ENCODE measurements around the gene TSPAN13. TPM values are rescaled to one million over a fixed set of nuclear protein-coding genes. Genes with fewer than 3 reads are reported as not detected.
"Not testable (repeated sequence)": the region's sequence is repeated elsewhere in the genome, so short reads cannot be mapped to it uniquely, and the experiment has no call there.

Gene TSPAN13
- polyA plus RNA-seq, 1 donor (not counting 4 experiments of a cell fraction or from before 2014, with no cell fraction given), result 21.6 TPM

DNA sequence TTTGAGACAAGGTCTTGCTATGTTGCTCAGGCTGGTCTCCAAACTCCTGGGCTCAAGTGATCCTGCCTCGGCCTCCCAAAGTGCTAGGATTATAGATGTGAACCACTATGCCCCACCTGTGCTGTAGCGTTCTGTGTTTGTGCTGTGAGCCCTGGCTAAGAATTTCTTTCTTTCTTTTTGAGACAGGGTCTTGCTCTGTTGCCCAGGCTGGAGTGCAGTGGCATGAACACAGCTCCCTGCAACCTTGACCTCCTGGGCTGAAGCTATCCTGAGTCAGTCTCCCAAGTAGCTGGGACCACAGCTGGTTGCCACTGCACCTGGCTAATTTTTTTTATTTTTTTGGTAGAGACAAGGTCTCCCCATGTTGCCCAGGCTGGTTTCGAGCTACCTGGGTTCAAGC, 11.4 kb downstream of the TSPAN13 start:
- H2AFZ ChIP-seq (ENCODE audit: control insufficient read depth, low read length), result no peak overlapping the region
- DNase-seq (ENCODE audit: low read depth, low spot score) (no peak), FAIRE-seq (no peak)
- no peaks in the 10 kb centered on the region for H4K20me1 ChIP-seq (ENCODE audit: control insufficient read depth, extremely low read depth, insufficient read depth, low read length)
- H3K9me1 ChIP-seq (ENCODE audit: control insufficient read depth, extremely low read depth, insufficient read depth, low read length), result no peaks in the 10 kb centered on the region
- TF ChIP-seq EZH2 (IDR thresholded peaks at IDR 0.05; ENCODE audit: low read length), result no peak
- no peak for TF ChIP-seq CTCF (optimal IDR thresholded peaks at IDR 0.05 in 1 of 3, IDR thresholded peaks at IDR 0.05 in 1 of 3, conservative IDR thresholded peaks at IDR 0.05 in 1 of 3; ENCODE audit: extremely low read depth in 1 of 3, insufficient read depth in 2 of 3, low read length in 3 of 3)
- H3K36me3 ChIP-seq (ENCODE audit: control insufficient read depth in 2 of 2, extremely low read depth in 1 of 2, insufficient read depth in 2 of 2, low read length in 2 of 2), result no peaks in the 10 kb centered on the region
- no peaks in the 10 kb centered on the region for H3K9me3 ChIP-seq (ENCODE audit: control insufficient read depth, low read depth, low read length)
- H3K27me3 ChIP-seq (ENCODE audit: control insufficient read depth, extremely low read depth, insufficient read depth, low read length), result no peaks in the 10 kb centered on the region
- dilution Hi-C loops (cut with MboI; ENCODE audit: extremely low pct_ligation_motif_present, low sequenced_read_pairs), result no loop called here
- H3K4me3 ChIP-seq (ENCODE audit: control insufficient read depth in 2 of 3, extremely low read depth in 1 of 3, insufficient read depth in 2 of 3, low read depth in 1 of 3, low read length in 3 of 3), result no peak overlapping the region
- no peak overlapping the region for H3K4me2 ChIP-seq (ENCODE audit: control insufficient read depth, extremely low read depth, insufficient read depth, low read depth, low read length)
- no peaks in the 10 kb centered on the region for H3K79me2 ChIP-seq (ENCODE audit: control insufficient read depth, insufficient read depth, low read length)
- H3K27ac ChIP-seq (ENCODE audit: control insufficient read depth, insufficient read depth, low read length), result no peak overlapping the region
- H3K4me1 ChIP-seq (ENCODE audit: control insufficient read depth, extremely low read depth, insufficient read depth, low read length), result no peaks in the 10 kb centered on the region
- H3K9ac ChIP-seq (ENCODE audit: control insufficient read depth, extremely low read depth, insufficient read depth, low read length), result no peak overlapping the region

DNA sequence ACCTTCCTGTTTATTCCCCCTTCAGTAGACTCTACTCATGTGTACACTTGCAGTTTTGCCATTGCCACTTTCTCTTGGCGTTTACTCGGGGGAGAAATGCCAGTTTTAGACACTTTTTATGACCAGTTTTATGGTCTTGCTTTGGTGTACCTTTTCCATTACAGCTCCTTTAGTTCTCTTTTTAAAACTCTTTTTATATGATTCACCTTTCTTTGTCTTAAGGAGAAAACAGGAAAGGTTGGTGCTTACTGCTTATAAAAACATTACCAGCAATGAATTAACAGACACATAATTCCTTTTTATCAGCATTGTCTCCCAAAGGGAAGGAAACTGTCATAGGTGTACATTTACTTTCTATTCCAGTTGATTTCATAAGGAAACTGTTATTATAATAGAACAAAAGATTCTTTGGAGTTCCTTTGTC, 11.9 kb downstream of the TSPAN13 start:
- dilution Hi-C loops (cut with MboI; ENCODE audit: extremely low pct_ligation_motif_present, low sequenced_read_pairs), result no loop called here
- no peak overlapping the region for H3K27ac ChIP-seq (ENCODE audit: control insufficient read depth, insufficient read depth, low read length)

GRCh38 chr7:16769994-16770393, 16.4 kb downstream of the TSPAN13 start:
- H3K4me1 ChIP-seq (ENCODE audit: control insufficient read depth, extremely low read depth, insufficient read depth, low read length), result peaks cover 17% of the 10 kb centered on the region
- H3K9me3 ChIP-seq (ENCODE audit: control insufficient read depth, low read depth, low read length); H3K9me1 ChIP-seq (ENCODE audit: control insufficient read depth, extremely low read depth, insufficient read depth, low read length); H3K36me3 ChIP-seq (ENCODE audit: control insufficient read depth in 2 of 2, extremely low read depth in 1 of 2, insufficient read depth in 2 of 2, low read length in 2 of 2); H3K4me3 ChIP-seq (ENCODE audit: control insufficient read depth in 2 of 3, extremely low read depth in 1 of 3, insufficient read depth in 2 of 3, low read depth in 1 of 3, low read length in 3 of 3); dilution Hi-C loops (cut with MboI; ENCODE audit: extremely low pct_ligation_motif_present, low sequenced_read_pairs); H3K27ac ChIP-seq (ENCODE audit: control insufficient read depth, insufficient read depth, low read length); H3K27me3 ChIP-seq (ENCODE audit: control insufficient read depth, extremely low read depth, insufficient read depth, low read length); H4K20me1 ChIP-seq (ENCODE audit: control insufficient read depth, extremely low read depth, insufficient read depth, low read length); H3K9ac ChIP-seq (ENCODE audit: control insufficient read depth, extremely low read depth, insufficient read depth, low read length); DNase-seq (ENCODE audit: low read depth, low spot score); H2AFZ ChIP-seq (ENCODE audit: control insufficient read depth, low read length); FAIRE-seq; H3K79me2 ChIP-seq (ENCODE audit: control insufficient read depth, insufficient read depth, low read length): not testable (repeated sequence)
- H3K4me2 ChIP-seq (ENCODE audit: control insufficient read depth, extremely low read depth, insufficient read depth, low read depth, low read length), result peak overlapping the region; percentile 95

More for the DNA sequence above, 11.9 kb downstream of the TSPAN13 start:
- Histone ChIP-seq H3K4me1 (ENCODE audit: control insufficient read depth, extremely low read depth, insufficient read depth, low read length) (peaks cover 3% of the 10 kb centered on the region), H3K9me1 (ENCODE audit: control insufficient read depth, extremely low read depth, insufficient read depth, low read length) (no peaks in the 10 kb centered on the region), H3K4me2 (ENCODE audit: control insufficient read depth, extremely low read depth, insufficient read depth, low read depth, low read length) (no peak overlapping the region), H3K36me3 (ENCODE audit: control insufficient read depth in 2 of 2, extremely low read depth in 1 of 2, insufficient read depth in 2 of 2, low read length in 2 of 2) (no peaks in the 10 kb centered on the region), H3K27me3 (ENCODE audit: control insufficient read depth, extremely low read depth, insufficient read depth, low read length) (no peaks in the 10 kb centered on the region), H4K20me1 (ENCODE audit: control insufficient read depth, extremely low read depth, insufficient read depth, low read length) (no peaks in the 10 kb centered on the region), H3K79me2 (ENCODE audit: control insufficient read depth, insufficient read depth, low read length) (no peaks in the 10 kb centered on the region), H3K9me3 (ENCODE audit: control insufficient read depth, low read depth, low read length) (no peaks in the 10 kb centered on the region), H3K9ac (ENCODE audit: control insufficient read depth, extremely low read depth, insufficient read depth, low read length) (no peak overlapping the region), H2AFZ (ENCODE audit: control insufficient read depth, low read length) (no peak overlapping the region), H3K4me3 (ENCODE audit: control insufficient read depth in 2 of 3, extremely low read depth in 1 of 3, insufficient read depth in 2 of 3, low read depth in 1 of 3, low read length in 3 of 3) (no peak overlapping the region)
- TF ChIP-seq CTCF (optimal IDR thresholded peaks at IDR 0.05 in 1 of 3, IDR thresholded peaks at IDR 0.05 in 1 of 3, conservative IDR thresholded peaks at IDR 0.05 in 1 of 3; ENCODE audit: extremely low read depth in 1 of 3, insufficient read depth in 2 of 3, low read length in 3 of 3) (no peak), EZH2 (IDR thresholded peaks at IDR 0.05; ENCODE audit: low read length) (no peak)
- no peak for FAIRE-seq
- DNase-seq (ENCODE audit: low read depth, low spot score), result no peak
